NCI-H2196 (cell line): ENCODE results near the gene ATP9A.
"Not testable (repeated sequence)": the region's sequence is repeated elsewhere in the genome, so short reads cannot be mapped to it uniquely, and the experiment has no call there.

Experiments
- DNase-seq: peaks from one replicate; lab custom pipeline; 2025; ENCODE audit not compliant: unreplicated experiment; lab: John Stamatoyannopoulos, UW

The ATP9A gene

GRCh38 chr20:51753220-51753619, 15.0 kb downstream of the ATP9A start:
- DNase-seq: not testable (repeated sequence)

GRCh38 chr20:51752343-51752951, 15.7 kb downstream of the ATP9A start:
- DNase-seq: no peak

- no peak for DNase-seq
Measured at GRCh38 chr20:51750770-51751388, 17.3 kb downstream of the ATP9A start.

- peak; percentile 74 for DNase-seq
Measured at GRCh38 chr20:51750037-51750769, 18.0 kb downstream of the ATP9A start.

- DNase-seq: no peak
Measured at GRCh38 chr20:51749674-51750036, 18.5 kb downstream of the ATP9A start.

- DNase-seq: no peak
Measured at GRCh38 chr20:51747182-51747911, 20.8 kb downstream of the ATP9A start.

GRCh38 chr20:51745804-51746203, 22.4 kb downstream of the ATP9A start:
- DNase-seq: no peak

GRCh38 chr20:51740838-51741237, 27.4 kb downstream of the ATP9A start:
- no peak for DNase-seq

GRCh38 chr20:51740308-51740707, 27.9 kb downstream of the ATP9A start:
- not testable (repeated sequence) for DNase-seq

- DNase-seq: no peak
Measured at GRCh38 chr20:51739722-51740249, 28.4 kb downstream of the ATP9A start.

GRCh38 chr20:51738877-51739447, 29.2 kb downstream of the ATP9A start:
- no peak for DNase-seq

- not testable (repeated sequence) for DNase-seq
Measured at GRCh38 chr20:51738261-51738660, 29.9 kb downstream of the ATP9A start.

- no peak for DNase-seq
Measured at GRCh38 chr20:51736947-51737346, 31.2 kb downstream of the ATP9A start.

- DNase-seq: no peak
Measured at GRCh38 chr20:51735728-51736600, 32.2 kb downstream of the ATP9A start.

- no peak for DNase-seq
Measured at GRCh38 chr20:51734876-51735720, 33.1 kb downstream of the ATP9A start.

- DNase-seq: no peak
Measured at GRCh38 chr20:51733070-51733469, 35.1 kb downstream of the ATP9A start.

GRCh38 chr20:51732096-51732791, 35.9 kb downstream of the ATP9A start:
- DNase-seq: no peak

GRCh38 chr20:51731731-51732095, 36.5 kb downstream of the ATP9A start:
- no peak for DNase-seq

GRCh38 chr20:51729771-51730170, 38.4 kb downstream of the ATP9A start:
- no peak for DNase-seq
